OCI-LY7 (cell line): ENCODE results near the gene TMEM209. TPM values are rescaled to one million over a fixed set of nuclear protein-coding genes. Genes with fewer than 3 reads are reported as not detected.
A peak's percentile ranks its signal among the peaks of the same experiment; 100 is the strongest.
"Not testable (repeated sequence)": the region's sequence is repeated elsewhere in the genome, so short reads cannot be mapped to it uniquely, and the experiment has no call there.

Source experiments
- BruUV-seq: library from RNA; stranded (reverse); fragments of 400-500 nt; replicated peaks from 2 replicates; lab custom pipeline; 2021; lab: Mats Ljungman, UMichigan
- CTCF ChIA-PET: fragments of 300-600 bp; sonication (Branson Sonifier 250); formaldehyde crosslinking; loops from one replicate; lab custom pipeline; 2022; ENCODE audit warnings: antibody characterized with exemption; ENCODE audit not compliant: unreplicated experiment; lab: Charles Lee
- POLR2A ChIA-PET: fragments of 300-600 bp; sonication (Branson Sonifier 250); formaldehyde crosslinking; loops from one replicate; lab custom pipeline; 2022; ENCODE audit warnings: antibody characterized with exemption; lab: Charles Lee
- DNase-seq: peaks from one replicate; pipeline ENCODE4 v3.0.0-alpha.2; 2015; ENCODE audit warnings: low spot score
- H2AFZ ChIP-seq: fragments of 200-600 bp; sonication (generic), shearing (Covaris generic); 2 replicates; pipeline ENCODE4 v1.6.1; 2014; ENCODE audit warnings: mild to moderate bottlenecking, antibody characterized with exemption, low read length, moderate library complexity
- H3K27ac ChIP-seq: fragments of 200-600 bp; sonication (generic); 2 replicates; pipeline ENCODE4 v1.5.1; 2014; ENCODE audit warnings: mixed run types, low read depth, mild to moderate bottlenecking, moderate library complexity, low read length, inconsistent platforms; ENCODE audit not compliant: poor library complexity, severe bottlenecking
- H3K36me3 ChIP-seq: fragments of 200-600 bp; sonication (generic); 2 replicates; pipeline ENCODE4 v1.6.1; 2014; ENCODE audit warnings: mild to moderate bottlenecking, antibody characterized with exemption, low read length, moderate library complexity, mixed read lengths; ENCODE audit not compliant: insufficient read depth
- H3K4me1 ChIP-seq: fragments of 200-600 bp; sonication (generic); 2 replicates; pipeline ENCODE4 v1.5.1; 2014; ENCODE audit warnings: mild to moderate bottlenecking, low read length; ENCODE audit not compliant: insufficient read depth, poor library complexity, severe bottlenecking
- H3K4me2 ChIP-seq: fragments of 200-600 bp; sonication (generic); 2 replicates; pipeline ENCODE4 v1.6.1; 2014; ENCODE audit warnings: mild to moderate bottlenecking, low read length
- H3K4me3 ChIP-seq: fragments of 200-600 bp; sonication (generic); 2 replicates; pipeline ENCODE4 v1.5.1; 2014; ENCODE audit warnings: mild to moderate bottlenecking, low read depth, low read length; ENCODE audit not compliant: poor library complexity, severe bottlenecking
- H3K79me2 ChIP-seq: fragments of 200-600 bp; sonication (generic); 2 replicates; pipeline ENCODE4 v1.6.1; 2016; ENCODE audit warnings: low read depth, mild to moderate bottlenecking, low read length, moderate library complexity, mixed read lengths; ENCODE audit not compliant: insufficient read depth
- H3K9me2 ChIP-seq: fragments of 200-600 bp; sonication (generic); 2 replicates; pipeline ENCODE4 v1.6.1; 2016; ENCODE audit warnings: mild to moderate bottlenecking, low read length, mixed read lengths; ENCODE audit not compliant: insufficient read depth
- H3K9me3 ChIP-seq: fragments of 200-600 bp; sonication (generic); 2 replicates; pipeline ENCODE4 v1.6.1; 2014; ENCODE audit warnings: mild to moderate bottlenecking, mixed run types, low read length, mixed read lengths
- H4K20me1 ChIP-seq: fragments of 200-600 bp; sonication (generic); 2 replicates; pipeline ENCODE4 v1.6.1; 2014; ENCODE audit warnings: mild to moderate bottlenecking, antibody characterized with exemption, low read length, moderate library complexity, mixed read lengths; ENCODE audit not compliant: insufficient read depth
- CTCF ChIP-seq: fragments of 200-600 bp; sonication (generic); conservative IDR thresholded peaks from 2 replicates; pipeline ENCODE4 v1.5.1; 2014; ENCODE audit warnings: mild to moderate bottlenecking, antibody characterized with exemption, low read length, moderate library complexity, mixed read lengths
- EZH2phosphoT487 ChIP-seq: fragments of 200-600 bp; sonication (generic); IDR thresholded peaks from 2 replicates; pipeline ENCODE4 v1.6.1; 2018; ENCODE audit warnings: low read depth, borderline replicate concordance, mild to moderate bottlenecking, mixed run types, antibody characterized with exemption, low read length, moderate library complexity, mixed read lengths
- intact Hi-C: fragments of 100-400 bp; cut with micrococcal nuclease; formaldehyde crosslinking; loops from one replicate; pipeline ENCODE4 v1.10.0; 2022; ENCODE audit not compliant: unreplicated experiment
- total RNA-seq, 2 experiments: library from RNA; depleted of rRNA in 1 of 2; stranded (reverse); fragments of >200 nt in 1 of 2; shearing (Covaris generic) in 1 of 2; gene quantifications; 2 replicates each; pipeline ENCODE4 v1.2.3, GENCODE V29; 2014 to 2022

TMEM209 gene
- total RNA-seq, 2 experiments from 2014 or later: 18.1 to 37.9 TPM

- ChIA-PET POLR2A (interaction anchor here (0.6 to 4.0 kb wide), 5 partner anchors 14 to 1172 kb away, joined by 3 to 26 read pairs (median 3); partner anchors contain the start of gene TMEM209), CTCF (interaction anchor here (0.7 kb wide), 1 partner anchor 14 kb away, joined by 3 read pairs; the partner anchor contains the start of gene TMEM209)
- Histone ChIP-seq H3K9me2 (no peaks in the 10 kb centered on the region), H3K79me2 (no peaks in the 10 kb centered on the region), H4K20me1 (no peaks in the 10 kb centered on the region), H3K4me3 (no peak overlapping the region), H3K27ac (no peak overlapping the region), H2AFZ (no peak overlapping the region), H3K4me2 (peak overlapping the region; percentile 35; the same call in 1 of the 2 replicates), H3K9me3 (no peaks in the 10 kb centered on the region), H3K36me3 (peaks cover 93% of the 10 kb centered on the region), H3K4me1 (peaks cover 8% of the 10 kb centered on the region)
- BruUV-seq: no TSS peak
- no peak for DNase-seq
- TF ChIP-seq EZH2phosphoT487: no peak
- TF ChIP-seq CTCF: no peak
- intact Hi-C loops: no loop called here
Measured at GRCh38 chr7:130191791-130192190, 13.4 kb downstream of the TMEM209 start.

GRCh38 chr7:130189343-130189742, 15.9 kb downstream of the TMEM209 start:
- Histone ChIP-seq H3K9me2 (no peaks in the 10 kb centered on the region), H3K4me2 (no peak overlapping the region), H3K79me2 (no peaks in the 10 kb centered on the region), H3K36me3 (peaks cover 91% of the 10 kb centered on the region), H2AFZ (no peak overlapping the region), H3K9me3 (no peaks in the 10 kb centered on the region), H3K27ac (no peak overlapping the region), H3K4me3 (no peak overlapping the region), H4K20me1 (no peaks in the 10 kb centered on the region), H3K4me1 (peaks cover 8% of the 10 kb centered on the region)
- CTCF ChIA-PET: no interaction called here
- TF ChIP-seq EZH2phosphoT487 (no peak), CTCF (no peak)
- DNase-seq: no peak
- intact Hi-C loops: no loop called here
- POLR2A ChIA-PET: interaction anchor here (1.8 kb wide), 1 partner anchor 16 kb away, joined by 7 read pairs; the partner anchor contains the start of gene TMEM209
- BruUV-seq: no TSS peak

- H3K79me2 ChIP-seq: no peaks in the 10 kb centered on the region
- intact Hi-C loops: no loop called here
- DNase-seq: no peak
- H3K9me2 ChIP-seq: no peaks in the 10 kb centered on the region
- peaks cover 8% of the 10 kb centered on the region for H3K4me1 ChIP-seq
- H4K20me1 ChIP-seq: no peaks in the 10 kb centered on the region
- no TSS peak for BruUV-seq
- peaks cover 92% of the 10 kb centered on the region for H3K36me3 ChIP-seq
- H3K4me3 ChIP-seq: no peak overlapping the region
- no peak overlapping the region for H3K27ac ChIP-seq
- H3K9me3 ChIP-seq: no peaks in the 10 kb centered on the region
- no peak overlapping the region for H3K4me2 ChIP-seq
- TF ChIP-seq EZH2phosphoT487 (no peak), CTCF (no peak)
- ChIA-PET CTCF (interaction anchor here (1.3 kb wide), 1 partner anchor 18 kb away, joined by 3 read pairs; the partner anchor contains the start of gene TMEM209), POLR2A (interaction anchor here (0.6 to 2.4 kb wide), 6 partner anchors 12 to 20 kb away, joined by 3 to 8 read pairs (median 5); partner anchors contain the start of genes SSMEM1 and TMEM209)
- no peak overlapping the region for H2AFZ ChIP-seq
Measured at GRCh38 chr7:130187360-130187759, 17.8 kb downstream of the TMEM209 start.

- DNase-seq, H2AFZ ChIP-seq, H3K4me1 ChIP-seq, CTCF ChIA-PET, H3K4me3 ChIP-seq, H4K20me1 ChIP-seq, H3K79me2 ChIP-seq, H3K27ac ChIP-seq, H3K4me2 ChIP-seq, BruUV-seq, H3K9me2 ChIP-seq, H3K9me3 ChIP-seq: not testable (repeated sequence)
- H3K36me3 ChIP-seq: peaks cover 88% of the 10 kb centered on the region
- POLR2A ChIA-PET: interaction anchor here (0.6 to 1.4 kb wide), 5 partner anchors 10 to 240 kb away, joined by 3 to 4 read pairs (median 3); no protein-coding TSS in a partner anchor
- intact Hi-C loops: loop anchor here (5.0 kb wide), 1 partner anchor 62 kb away; no protein-coding TSS in a partner anchor
Measured at GRCh38 chr7:130184349-130184748, 20.9 kb downstream of the TMEM209 start.
